Suppressor macrophage treated with lipopolysaccharide for 1 hour (primary cell): Measurements from ENCODE around the gene VOPP1.

Experiments used
- DNase-seq, 3 donors: peaks; one replicate each; pipeline ENCODE4 v3.0.0-alpha.2; 2020 to 2022

Gene VOPP1

GRCh38 chr7:55575733-55576132 is 3.4 kb upstream of the VOPP1 start:
- no peak for DNase-seq

GRCh38 chr7:55575098-55575497 is 2.8 kb upstream of the VOPP1 start:
- DNase-seq = no peak

DNA sequence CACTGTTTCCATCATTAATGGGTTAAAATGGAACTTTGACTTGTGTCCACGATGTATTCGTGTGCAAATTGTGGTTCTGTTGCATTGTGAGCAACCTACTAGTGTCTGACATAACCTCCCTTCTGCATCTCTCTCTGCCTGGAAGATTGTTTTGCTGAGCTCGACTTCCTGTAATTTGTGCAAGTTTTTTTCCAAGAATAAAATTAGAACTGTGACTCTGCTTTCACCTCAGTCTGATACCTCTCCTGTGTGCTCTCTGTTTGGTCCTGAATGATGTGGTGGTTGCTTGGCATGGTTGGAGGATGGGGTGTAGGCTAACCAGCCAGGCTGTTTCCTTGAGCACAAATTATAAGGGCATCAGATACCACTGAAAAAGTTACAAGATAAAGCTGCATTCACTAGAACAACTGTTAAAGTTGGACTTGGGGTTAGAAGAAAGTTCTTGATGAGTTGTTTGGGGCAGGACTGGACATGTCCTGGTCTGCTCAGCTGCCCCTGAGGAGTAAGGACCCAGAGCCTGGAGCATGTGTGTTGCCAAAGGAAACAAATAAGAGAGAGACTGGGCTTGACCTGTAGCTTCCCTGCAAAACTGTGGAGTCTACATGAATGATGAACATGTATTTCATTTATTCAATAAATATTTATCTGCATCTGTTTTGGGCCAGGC is 1.9 kb upstream of the VOPP1 start:
- DNase-seq = peak in 2 of 3 donors; percentile 24 to 34

DNA sequence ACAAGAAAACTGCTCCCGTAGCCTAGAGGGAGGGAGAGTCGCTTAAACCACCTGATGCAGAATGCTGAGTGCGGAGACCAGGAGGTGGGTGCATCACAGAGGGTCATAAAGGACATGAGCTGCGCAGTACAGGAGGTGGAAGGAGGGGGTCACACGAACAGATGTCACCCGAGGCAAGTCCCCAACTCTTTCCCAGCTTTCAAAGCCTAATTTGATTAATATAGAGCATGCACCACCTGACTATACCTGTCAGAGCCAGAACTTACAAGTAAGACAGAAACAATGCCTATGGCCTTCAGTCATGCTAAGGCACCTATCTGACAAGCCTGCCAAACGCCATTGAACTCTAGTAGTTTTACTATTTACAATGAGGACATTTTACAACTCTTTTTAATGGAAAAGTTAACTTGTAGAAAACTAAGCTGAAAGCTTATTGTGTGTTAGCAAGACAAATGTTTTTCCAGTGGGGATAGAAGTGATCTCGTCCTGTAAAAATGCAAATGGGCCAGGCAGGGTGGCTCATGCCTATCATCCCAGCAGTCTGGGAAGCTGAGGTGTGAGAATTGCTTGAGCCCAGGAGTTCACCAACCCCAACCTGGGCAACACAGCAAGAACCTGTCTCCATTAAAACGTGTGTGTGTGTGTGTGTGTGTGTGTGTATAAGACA is 1.1 kb upstream of the VOPP1 start:
- no peak for DNase-seq

DNA sequence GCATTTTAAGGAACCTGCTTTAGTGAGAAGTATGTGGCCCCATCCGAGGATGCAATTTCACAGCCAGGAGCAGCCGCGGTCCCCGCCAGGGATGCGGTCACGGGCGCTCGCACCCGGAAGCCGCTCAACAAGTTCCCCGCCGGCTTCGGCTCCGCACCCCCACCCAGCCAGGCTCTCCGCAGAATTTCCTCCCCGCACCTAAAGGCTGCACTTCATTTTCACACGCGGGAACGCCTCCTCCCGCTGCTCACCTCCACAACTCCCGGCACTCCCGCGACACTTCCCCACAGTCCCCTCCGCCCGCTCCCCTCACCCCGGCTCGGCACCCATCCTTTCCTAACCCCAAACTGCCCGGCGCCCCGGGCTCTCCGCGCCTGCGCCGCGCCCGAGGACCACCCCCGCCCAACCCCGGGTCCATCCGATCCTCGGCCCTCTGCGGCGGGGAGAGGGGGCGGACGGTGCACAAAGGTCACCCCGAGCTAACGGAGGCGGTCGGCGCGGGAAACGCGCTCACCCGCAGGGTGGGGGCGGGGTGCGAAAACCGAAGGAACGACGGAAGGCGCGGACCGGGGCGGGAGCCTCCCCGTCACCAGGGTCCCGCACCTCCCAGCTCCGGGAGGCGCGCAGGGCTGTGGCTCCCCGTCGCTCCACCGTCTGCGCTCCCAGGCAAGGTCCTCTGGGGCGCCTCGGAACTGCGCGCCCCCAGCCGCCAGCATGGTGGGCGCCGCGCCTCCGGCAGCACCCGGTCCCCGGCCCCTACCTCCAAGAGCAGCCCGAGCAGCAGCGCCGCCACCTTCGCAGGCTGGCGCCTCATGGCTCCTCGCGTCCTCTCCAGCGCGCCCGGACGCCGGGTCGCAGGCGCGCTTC is 558 bp downstream of the VOPP1 start:
- DNase-seq = peak; percentile 67 to 78 (median 70)

- peak; percentile 37 to 65 (median 56) for DNase-seq
Measured at GRCh38 chr7:55570939-55571338, 1.4 kb downstream of the VOPP1 start.

GRCh38 chr7:55570218-55570873 is 2.0 kb downstream of the VOPP1 start:
- peak in 2 of 3 donors; percentile 25 to 38 for DNase-seq

DNA sequence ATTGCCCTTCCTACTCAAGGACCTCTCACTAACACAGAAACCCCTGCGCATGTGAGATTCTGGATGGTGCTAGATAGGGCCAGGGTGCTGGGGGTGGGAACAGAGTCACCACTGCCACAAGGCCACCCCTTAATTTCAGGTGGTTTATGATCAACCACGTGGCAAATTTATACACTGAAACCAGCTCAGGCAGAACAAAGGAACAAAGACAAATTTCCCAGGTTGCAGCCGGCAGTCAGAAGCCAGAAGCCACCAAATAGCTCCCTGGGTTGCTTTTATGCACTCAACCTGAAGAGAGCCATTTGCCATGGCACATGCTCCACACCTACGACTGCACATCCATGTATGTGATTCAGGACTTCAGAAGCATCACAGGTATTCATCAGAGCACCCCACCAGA is 2.5 kb downstream of the VOPP1 start:
- DNase-seq = no peak

- DNase-seq = no peak
Measured at GRCh38 chr7:55569269-55569663, 3.0 kb downstream of the VOPP1 start.

GRCh38 chr7:55568613-55569268 is 3.6 kb downstream of the VOPP1 start:
- no peak for DNase-seq

GRCh38 chr7:55567571-55567970 is 4.7 kb downstream of the VOPP1 start:
- DNase-seq = no peak

GRCh38 chr7:55565681-55566080 is 6.6 kb downstream of the VOPP1 start:
- DNase-seq = peak in 1 of 3 donors; percentile 28

- DNase-seq = peak in 1 of 3 donors; percentile 35
Measured at GRCh38 chr7:55563596-55564325, 8.5 kb downstream of the VOPP1 start.

DNA sequence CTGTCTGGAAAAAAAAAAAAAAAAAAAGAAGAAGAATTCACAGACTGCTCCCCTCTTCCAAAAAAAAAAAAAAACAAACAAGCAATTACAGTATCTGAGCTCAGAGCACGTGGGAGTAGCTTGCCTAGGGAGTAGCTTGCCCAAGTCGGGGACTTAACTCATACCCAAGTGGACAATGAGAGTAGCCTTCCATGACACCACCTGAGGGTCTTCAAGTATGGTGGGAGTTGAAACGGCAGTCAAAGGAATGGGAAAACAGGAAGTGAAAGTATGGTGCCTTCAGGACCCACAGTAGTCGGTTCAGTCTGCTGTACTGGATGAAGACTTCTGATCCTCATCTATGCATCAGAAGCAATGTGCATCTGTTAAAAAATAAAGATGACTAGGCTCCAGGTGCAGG is 10.6 kb downstream of the VOPP1 start:
- DNase-seq = peak; percentile 50 to 62 (median 54)

DNA sequence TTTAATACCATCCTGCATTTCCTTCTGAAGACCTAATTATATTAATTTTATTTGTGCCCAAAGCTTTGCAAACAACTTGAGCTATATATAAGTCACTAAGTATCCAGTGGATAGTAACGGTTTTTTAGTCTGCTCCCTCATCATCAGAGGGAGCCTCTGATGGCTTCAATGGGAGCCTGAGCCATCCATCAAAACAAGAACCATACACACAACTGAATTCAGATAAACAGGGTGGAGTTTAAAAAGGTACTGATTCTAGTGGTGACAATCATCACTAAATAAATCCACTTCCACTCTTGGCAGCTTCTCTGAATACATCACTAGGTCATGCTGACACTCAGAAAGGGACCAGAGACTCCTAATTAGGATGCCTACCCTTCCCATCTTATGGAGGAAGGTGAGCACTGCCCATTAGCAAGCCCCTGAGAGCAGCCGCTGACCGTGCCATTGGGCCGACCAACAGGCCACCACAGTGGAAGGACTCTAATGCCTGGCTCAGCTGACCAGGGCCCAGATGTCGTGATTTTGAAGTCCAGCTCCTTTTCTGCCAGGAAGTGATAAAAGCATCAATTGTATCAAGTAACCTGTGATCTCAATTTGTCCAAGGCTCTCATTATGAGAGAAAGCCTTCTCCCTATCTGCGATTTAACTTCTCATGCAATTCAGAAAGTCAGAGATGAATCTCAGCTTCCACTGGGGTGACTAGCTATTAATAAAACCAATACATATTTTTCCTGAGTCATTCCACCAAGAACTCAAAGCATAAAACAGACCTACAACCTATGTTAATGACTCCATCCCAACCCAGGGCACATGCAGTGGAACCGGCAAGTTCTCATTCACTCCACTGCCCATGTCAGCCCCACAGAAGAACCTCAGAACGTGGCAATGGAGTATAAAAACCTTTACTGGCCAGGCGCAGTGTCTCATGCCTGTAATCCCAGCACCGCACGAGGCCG is 13.1 kb downstream of the VOPP1 start:
- no peak for DNase-seq

- peak; percentile 31 to 43 (median 33) for DNase-seq
Measured at GRCh38 chr7:55557666-55558188, 14.6 kb downstream of the VOPP1 start.

- DNase-seq = no peak
Measured at GRCh38 chr7:55556492-55556891, 15.8 kb downstream of the VOPP1 start.

GRCh38 chr7:55556031-55556430 is 16.3 kb downstream of the VOPP1 start:
- DNase-seq = no peak

GRCh38 chr7:55555160-55555559 is 17.1 kb downstream of the VOPP1 start:
- no peak for DNase-seq

DNA sequence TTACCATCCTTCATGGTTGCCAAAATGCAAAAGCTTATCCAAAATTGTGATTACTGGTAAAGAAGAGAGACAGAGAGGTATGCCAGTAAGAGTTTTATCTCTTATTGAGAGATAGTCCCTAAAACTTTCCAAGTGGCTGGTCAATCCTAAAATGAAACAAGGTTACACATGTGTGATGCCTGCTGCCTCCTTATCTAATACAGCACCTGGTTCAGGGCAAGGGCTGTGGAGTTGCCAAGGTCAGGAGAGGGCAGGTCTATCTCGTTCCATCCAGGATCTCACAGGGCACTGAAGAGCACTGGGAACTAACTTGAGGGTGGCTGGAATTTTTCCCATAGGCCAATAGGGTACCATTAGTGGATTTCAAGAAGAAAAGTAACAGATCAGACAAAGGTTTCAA is 18.3 kb downstream of the VOPP1 start:
- no peak for DNase-seq

- DNase-seq = no peak
Measured at GRCh38 chr7:55553024-55553345, 19.3 kb downstream of the VOPP1 start.
